GM12891 (cell line): ENCODE measurements around the gene DEF6.

Experiments used
- DNase-seq: peaks from one replicate; pipeline ENCODE4 v3.0.0; 2011; ENCODE audit warnings: low spot score; ENCODE audit not compliant: insufficient read length
- FAIRE-seq: peaks from 2 replicates; lab custom pipeline; 2011; peaks lifted over from hg19 to GRCh38; lab: Jason Lieb, UNC
- PAX5 ChIP-seq: IDR thresholded peaks from 2 replicates; pipeline ENCODE4 v1.6.1; 2011; ENCODE audit warnings: low read length, moderate library complexity, mild to moderate bottlenecking; ENCODE audit not compliant: insufficient read depth, severe bottlenecking
- POLR2A ChIP-seq: IDR thresholded peaks from 2 replicates; pipeline ENCODE4 v1.6.1; 2011; ENCODE audit warnings: low read depth, low read length, control low read depth
- POLR2AphosphoS5 ChIP-seq: IDR thresholded peaks from 2 replicates; pipeline ENCODE4 v1.6.1; 2011; ENCODE audit warnings: low read depth, low read length, control low read depth
- POU2F2 ChIP-seq: IDR thresholded peaks from 2 replicates; pipeline ENCODE4 v1.6.1; 2011; ENCODE audit warnings: low read depth, mild to moderate bottlenecking, control low read depth, low read length, moderate library complexity
- SPI1 ChIP-seq: IDR thresholded peaks from 2 replicates; pipeline ENCODE4 v1.6.1; 2011; ENCODE audit warnings: low read depth, low read length, control low read depth
- TAF1 ChIP-seq: IDR thresholded peaks from 2 replicates; pipeline ENCODE4 v1.6.1; 2011; ENCODE audit warnings: low read depth, low read length, control low read depth

The DEF6 gene

DNA sequence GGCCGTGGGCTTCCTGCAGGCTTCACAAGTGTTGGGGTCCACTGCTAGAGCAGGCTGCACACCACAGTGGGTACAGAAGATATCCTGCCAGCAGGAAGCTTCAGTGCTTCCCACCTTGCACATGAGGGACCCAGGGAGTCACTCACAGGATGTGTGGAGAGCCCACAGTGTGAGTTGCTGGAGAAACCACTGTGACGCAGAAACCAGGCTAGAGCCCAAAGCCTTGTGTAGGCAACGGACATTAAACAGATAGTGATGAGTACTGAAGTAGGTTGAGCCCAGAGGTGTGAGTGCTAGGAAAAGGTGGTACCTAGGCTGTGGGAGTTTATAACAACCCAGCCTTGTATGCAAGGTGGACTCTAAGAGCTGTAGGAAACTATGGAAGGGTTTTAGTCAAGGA lies 18.9 kb upstream of the DEF6 start:
- no peak for TF ChIP-seq TAF1
- no peak for TF ChIP-seq PAX5
- no peak for TF ChIP-seq POLR2A
- no peak for TF ChIP-seq SPI1
- TF ChIP-seq POU2F2, result no peak
- no peak for TF ChIP-seq POLR2AphosphoS5
- no peak for DNase-seq
- FAIRE-seq, result no peak

DNA sequence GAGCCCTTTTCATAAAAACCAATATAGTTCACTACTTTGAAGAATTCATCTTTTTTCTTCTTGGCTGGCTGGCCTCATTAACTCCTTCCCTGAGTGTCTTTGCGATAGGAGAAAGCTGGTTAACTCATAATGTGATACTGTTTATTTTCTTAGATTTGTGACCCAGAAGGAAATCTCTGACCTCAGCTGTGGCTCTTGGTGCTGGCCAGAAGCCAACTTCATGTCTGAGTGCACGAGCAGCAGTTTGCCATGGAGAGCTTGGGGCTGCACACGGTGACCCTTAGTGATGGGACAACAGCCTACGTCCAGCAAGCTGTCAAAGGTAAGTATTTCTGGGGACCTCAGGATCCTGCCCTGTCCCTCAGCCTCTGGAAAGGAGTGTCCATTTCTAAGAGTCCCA lies 16.7 kb upstream of the DEF6 start:
- DNase-seq (no peak), FAIRE-seq (no peak)
- TF ChIP-seq POLR2A (no peak), POU2F2 (no peak), TAF1 (no peak), PAX5 (no peak), SPI1 (no peak)

GRCh38 chr6:35282472-35282871 lies 15.1 kb upstream of the DEF6 start:
- FAIRE-seq (no peak), DNase-seq (no peak)
- TF ChIP-seq POLR2AphosphoS5, result no peak
- no peak for TF ChIP-seq POLR2A
- no peak for TF ChIP-seq PAX5
- TF ChIP-seq POU2F2, result no peak
- TF ChIP-seq TAF1, result no peak
- TF ChIP-seq SPI1, result no peak

- no peak for DNase-seq
- FAIRE-seq, result no peak
- TF ChIP-seq PAX5 (no peak), POLR2AphosphoS5 (no peak)
These were observed 14.3 kb upstream of the DEF6 start for GRCh38 chr6:35283361-35283760.

- DNase-seq, result no peak
- no peak for FAIRE-seq
- TF ChIP-seq TAF1, result no peak
- no peak for TF ChIP-seq PAX5
These were observed 9.8 kb upstream of the DEF6 start for GRCh38 chr6:35287671-35288396.

- TF ChIP-seq TAF1, result no peak
- no peak for TF ChIP-seq POLR2AphosphoS5
- no peak for TF ChIP-seq PAX5
- DNase-seq (no peak), FAIRE-seq (no peak)
These were observed 8.8 kb upstream of the DEF6 start for GRCh38 chr6:35288834-35289233.

GRCh38 chr6:35291491-35291890 lies 6.1 kb upstream of the DEF6 start:
- TF ChIP-seq PAX5 (no peak), TAF1 (no peak), POU2F2 (no peak), POLR2AphosphoS5 (no peak)
- DNase-seq (no peak), FAIRE-seq (no peak)

DNA sequence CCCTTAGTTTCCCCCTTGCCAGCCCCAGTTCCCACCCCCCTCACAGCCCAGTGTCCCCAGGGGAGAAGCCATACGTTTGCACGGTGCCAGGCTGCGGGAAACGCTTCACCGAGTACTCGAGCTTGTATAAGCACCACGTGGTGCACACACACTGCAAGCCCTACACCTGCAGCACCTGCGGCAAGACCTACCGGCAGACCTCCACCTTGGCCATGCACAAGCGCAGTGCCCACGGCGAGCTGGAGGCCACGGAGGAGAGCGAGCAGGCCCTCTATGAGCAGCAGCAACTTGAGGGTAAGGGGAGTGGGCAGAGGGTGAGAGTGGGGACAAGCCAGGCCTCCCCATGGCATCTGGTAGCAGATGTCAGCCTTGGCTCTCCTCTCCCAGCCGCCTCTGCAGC lies 5.1 kb upstream of the DEF6 start:
- TF ChIP-seq TAF1 (no peak), PAX5 (no peak), POU2F2 (no peak), POLR2AphosphoS5 (no peak), SPI1 (no peak)
- no peak for DNase-seq
- no peak for FAIRE-seq

GRCh38 chr6:35293681-35294080 lies 3.9 kb upstream of the DEF6 start:
- no peak for FAIRE-seq

GRCh38 chr6:35294308-35294945 lies 3.2 kb upstream of the DEF6 start:
- FAIRE-seq (peak; percentile 96), DNase-seq (peak; percentile 61)
- TF ChIP-seq POLR2A (no peak), PAX5 (no peak), SPI1 (no peak), TAF1 (no peak), POLR2AphosphoS5 (no peak), POU2F2 (no peak)

More at GRCh38 chr6:35293681-35294080, 3.9 kb upstream of the DEF6 start:
- TF ChIP-seq TAF1, result no peak
- TF ChIP-seq POLR2AphosphoS5, result no peak
- TF ChIP-seq PAX5, result no peak
- DNase-seq, result no peak

GRCh38 chr6:35295036-35295435 lies 2.6 kb upstream of the DEF6 start:
- FAIRE-seq, result no peak
- no peak for TF ChIP-seq SPI1

More at GRCh38 chr6:35295036-35295435, 2.6 kb upstream of the DEF6 start:
- DNase-seq, result no peak
